ENCODE results near the gene CAMK2G.

The CAMK2G gene

DNA sequence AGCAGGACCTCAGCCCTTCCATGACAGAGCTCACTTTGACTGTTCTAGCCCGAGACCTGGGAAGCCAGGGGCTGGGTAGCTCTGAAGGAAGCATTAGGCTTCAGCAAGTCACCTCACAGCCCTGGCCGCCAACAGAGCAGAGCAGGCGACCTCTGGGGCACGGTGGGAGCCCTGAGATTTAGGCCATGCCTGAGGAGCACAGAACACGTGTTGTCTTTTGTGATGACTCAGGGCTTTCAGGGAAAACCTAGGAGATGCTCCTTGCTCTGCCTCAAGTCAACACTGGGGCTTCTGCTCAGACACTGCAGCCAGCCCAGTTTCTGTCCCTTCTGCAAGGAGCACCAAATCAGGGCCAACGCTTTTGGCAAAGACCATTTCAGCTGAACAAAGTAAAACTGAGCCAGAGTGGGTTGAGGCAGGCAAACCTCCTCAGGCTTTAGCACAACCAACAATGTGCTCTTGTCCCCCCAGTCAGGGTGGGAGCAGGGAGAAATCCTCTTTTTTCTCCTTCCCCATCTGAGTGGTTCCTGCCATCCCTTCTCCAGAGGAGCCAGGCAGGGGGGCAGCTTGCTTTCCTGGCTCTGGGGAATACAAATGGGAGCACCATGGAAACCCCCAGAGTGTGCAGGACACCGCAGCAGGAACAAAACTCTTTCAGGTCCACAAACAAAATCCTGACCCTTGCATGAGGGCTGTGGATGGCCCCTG is 14.4 kb downstream of the CAMK2G start:
- DNase-seq = no peak

- no peak for DNase-seq
Observed at GRCh38 chr10:73859428-73859783, 14.9 kb downstream of the CAMK2G start.

DNA sequence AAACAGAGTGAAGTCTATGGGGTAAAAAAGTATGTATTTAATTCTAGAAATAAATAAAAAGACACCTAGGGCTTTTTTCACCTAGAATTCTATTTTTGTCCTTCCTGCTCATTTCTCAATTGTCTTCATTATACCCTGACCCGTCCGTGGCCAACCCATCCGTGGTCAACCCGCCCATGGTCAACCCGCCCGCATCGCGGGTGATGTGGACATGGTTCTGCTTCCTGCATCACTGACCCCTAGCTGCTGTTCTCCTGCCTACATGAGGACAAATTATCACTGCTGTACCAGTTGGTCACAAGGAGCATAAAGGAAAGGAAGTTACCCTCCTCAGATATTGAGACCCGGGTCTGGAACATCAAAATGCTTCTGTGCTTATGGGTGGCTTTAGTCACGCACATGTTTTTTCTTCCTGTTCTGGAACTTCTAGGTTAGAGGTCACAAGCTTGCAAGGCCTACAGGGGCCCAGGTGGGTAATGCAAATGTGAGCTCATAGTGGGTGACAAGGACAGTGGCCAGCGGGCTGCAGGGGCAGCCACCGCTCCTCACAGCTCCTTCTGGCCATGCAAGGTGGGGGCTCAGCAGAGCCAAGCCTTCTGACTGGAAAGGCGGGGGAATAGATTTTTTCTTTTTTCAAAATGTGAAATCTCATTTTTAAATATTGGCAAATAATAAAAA is 15.5 kb downstream of the CAMK2G start:
- no peak for DNase-seq

GRCh38 chr10:73858013-73858708 is 16.2 kb downstream of the CAMK2G start:
- no peak for DNase-seq

DNA sequence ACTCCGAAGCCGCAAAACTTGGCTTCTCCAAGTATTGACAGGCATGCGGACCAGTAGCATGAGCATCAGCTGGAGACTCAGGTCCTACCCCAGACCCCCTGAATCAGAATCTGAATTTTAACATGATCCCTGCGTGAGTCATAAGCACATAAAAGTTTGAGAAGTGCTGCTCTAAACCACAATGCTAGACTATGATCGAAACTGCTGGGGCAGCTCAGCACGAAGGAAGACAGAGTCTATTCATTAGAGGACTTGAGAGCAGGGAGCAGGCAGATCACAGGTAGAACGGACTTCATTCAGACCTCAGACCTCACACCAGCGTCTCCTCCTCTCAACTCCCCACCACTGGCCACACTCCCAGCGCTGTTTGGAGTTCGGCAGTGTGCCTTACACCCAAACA is 16.9 kb downstream of the CAMK2G start:
- no peak for DNase-seq

DNA sequence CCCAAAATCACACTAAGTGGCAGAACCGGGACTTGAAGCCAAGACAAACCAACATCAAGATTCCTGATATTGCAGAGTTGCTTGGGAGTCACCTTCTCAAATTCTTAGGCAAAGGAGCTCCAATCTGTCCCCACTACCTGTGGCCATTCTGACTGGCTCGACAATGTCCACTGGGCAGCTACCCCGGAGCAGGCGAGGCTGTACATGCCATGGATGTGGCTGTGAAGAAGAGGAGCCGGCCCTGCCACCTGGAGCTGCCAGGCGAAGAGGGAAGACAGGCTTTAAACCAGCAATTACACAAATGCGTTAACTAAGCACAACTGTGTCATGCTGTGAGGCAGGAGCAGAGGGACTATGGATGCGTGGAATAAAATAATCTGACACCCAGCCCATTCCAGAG is 18.1 kb downstream of the CAMK2G start:
- no peak for DNase-seq

DNA sequence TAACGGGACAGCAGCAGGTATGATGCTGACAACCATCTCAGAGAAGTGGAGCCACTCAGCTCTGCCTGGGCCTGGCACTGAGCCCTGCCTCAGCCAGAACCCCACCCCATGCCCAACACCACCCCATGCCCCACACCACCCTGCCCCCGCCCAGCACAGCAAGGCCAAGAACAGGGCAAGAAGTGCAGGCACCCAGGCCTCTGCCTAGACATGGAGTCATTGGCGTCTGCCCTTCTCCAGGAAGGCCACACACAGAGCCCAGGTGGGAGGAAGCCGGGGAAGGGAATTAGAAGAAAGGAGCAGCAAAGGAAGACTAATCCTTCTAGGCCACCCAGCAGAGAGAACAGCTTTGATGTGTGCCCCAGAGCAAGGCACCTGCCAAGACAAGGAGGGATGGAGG is 18.9 kb downstream of the CAMK2G start:
- DNase-seq = no peak

DNA sequence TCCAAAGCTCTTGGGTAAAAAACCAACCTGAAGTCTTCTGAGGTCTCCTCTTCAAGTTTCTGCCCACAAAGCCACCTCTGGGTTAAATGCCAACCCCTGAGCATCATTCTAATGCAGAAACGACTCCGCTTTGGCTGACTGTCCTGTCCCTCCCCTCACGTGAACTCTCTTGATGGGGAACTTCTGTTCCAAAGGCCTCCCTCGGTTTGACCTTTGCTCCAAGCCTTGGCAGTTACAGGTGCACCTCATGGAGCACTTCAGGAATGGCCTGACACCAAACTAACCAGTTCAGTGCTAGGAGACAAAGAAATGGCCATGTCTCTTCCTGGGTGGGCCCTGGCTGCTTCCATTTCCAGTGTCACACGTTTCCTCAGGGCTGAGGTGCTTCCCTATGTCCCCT is 20.0 kb downstream of the CAMK2G start:
- no peak for DNase-seq

GRCh38 chr10:73853196-73853595 is 21.2 kb downstream of the CAMK2G start:
- DNase-seq = no peak

DNA sequence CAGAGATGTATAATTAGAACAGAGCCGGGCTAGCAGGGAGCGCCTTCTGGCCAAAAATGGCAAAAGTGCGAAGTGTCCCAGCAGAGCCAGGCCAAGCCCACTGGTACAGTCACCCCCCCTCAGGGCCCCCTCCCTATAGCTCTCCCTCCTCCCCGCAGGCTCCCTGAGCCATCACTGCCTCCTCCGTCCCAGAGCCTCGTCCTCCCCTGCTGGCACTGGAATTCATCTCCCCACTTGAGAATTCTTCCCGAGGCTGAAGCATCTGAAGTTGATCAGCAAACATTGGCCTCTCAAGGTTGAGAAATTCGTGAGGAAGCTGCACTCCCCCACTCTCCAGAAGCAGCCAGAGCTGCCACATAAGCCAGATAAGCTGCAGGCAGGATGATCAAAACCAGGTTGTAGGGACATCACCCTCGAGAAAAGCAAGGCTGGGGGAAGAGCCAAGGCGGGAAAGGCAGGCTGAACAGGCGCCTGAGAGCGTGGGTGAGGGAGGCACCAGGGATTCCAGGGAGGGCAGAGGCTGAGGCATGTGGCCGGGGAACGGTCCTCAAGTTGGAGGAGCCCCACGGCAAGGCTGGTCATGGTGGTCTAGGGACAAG is 23.4 kb downstream of the CAMK2G start:
- no peak for DNase-seq

DNA sequence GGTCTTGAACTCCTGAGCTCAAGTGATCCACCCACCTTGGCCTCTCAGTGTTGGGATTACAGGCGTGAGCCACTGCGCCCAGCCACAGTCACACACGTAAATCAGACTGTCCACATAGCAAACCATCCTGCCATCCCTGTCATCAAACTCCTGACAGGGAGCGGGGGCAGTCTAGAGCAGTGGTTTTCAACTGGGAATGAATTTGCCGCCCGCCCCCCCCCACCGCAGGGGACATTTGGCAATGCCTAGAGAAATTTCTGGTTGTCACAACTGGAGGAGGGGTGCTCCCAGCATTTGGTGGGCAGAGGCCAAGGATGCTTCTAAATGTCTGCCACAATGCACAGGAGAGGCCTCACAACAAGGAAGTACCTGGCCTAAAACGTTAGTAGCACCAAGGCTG is 24.1 kb downstream of the CAMK2G start:
- no peak for DNase-seq

GRCh38 chr10:73848821-73849489 is 25.4 kb downstream of the CAMK2G start:
- DNase-seq = peak; percentile 87

DNA sequence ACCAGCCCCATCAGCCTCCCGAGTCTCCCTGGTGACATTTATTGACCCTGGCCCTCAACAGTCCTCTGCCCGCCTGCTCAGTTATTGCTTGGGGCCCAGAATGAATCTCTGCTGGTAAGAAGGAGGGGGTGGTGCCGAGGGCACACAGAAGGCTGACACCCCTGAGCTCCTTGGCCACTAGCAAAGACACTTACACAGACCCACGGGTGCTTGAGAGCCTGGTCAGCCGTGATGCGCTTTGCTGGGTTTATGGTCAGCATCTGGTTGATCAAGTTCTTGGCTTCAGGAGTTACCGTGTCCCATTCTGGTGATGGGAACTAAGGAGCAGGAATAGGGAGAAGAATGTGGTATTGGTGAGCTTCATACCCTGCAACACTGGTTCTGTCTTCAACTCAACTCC is 27.3 kb downstream of the CAMK2G start:
- DNase-seq = no peak

- no peak for DNase-seq
Observed at GRCh38 chr10:73843261-73843660, 31.1 kb downstream of the CAMK2G start.

- no peak for DNase-seq
Observed at GRCh38 chr10:73842349-73842748, 32.0 kb downstream of the CAMK2G start.

GRCh38 chr10:73841526-73842285 is 32.6 kb downstream of the CAMK2G start:
- DNase-seq = no peak

GRCh38 chr10:73841061-73841421 is 33.3 kb downstream of the CAMK2G start:
- no peak for DNase-seq

GRCh38 chr10:73840403-73841060 is 33.8 kb downstream of the CAMK2G start:
- no peak for DNase-seq

GRCh38 chr10:73840056-73840402 is 34.3 kb downstream of the CAMK2G start:
- no peak for DNase-seq

DNA sequence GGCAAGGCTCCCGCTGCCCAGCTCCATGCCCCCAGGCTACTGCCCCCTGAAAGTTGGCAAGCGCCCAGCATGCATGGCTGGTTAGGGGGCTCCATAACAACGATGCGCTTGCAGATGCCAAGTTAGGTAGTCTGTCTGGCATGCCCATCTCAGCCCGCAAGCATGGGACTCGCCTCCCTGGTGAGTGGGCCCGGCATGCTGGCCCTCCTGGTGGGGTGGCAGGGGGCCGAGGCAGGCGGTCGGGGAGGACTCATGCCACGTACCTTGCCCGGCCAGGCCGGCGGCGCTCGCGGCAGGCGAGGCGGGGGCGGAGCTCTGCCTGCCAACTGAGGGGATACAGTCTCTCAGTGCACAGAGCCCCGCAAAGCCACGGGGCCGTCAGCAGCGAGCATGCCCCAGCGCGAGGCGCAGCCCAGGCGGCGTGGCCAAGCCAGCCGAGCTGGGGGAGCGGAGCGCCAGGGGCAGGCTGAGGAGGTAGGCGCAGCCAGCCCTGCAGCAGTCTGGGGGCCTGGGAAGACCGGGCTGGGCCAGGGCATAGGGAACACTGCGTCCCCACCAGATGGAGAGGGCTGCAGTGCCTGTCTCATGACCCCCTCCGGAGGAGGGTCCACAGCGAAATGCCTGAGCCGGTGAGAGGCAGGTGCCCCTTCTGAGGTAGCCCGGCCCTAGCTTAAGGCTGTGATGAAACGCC is 34.9 kb downstream of the CAMK2G start:
- no peak for DNase-seq

GRCh38 chr10:73838827-73839226 is 35.5 kb downstream of the CAMK2G start:
- no peak for DNase-seq

All from right forelimb (tissue), 1 donor.